Measurements from ENCODE around the gene MRTFB.

Gene MRTFB

DNA sequence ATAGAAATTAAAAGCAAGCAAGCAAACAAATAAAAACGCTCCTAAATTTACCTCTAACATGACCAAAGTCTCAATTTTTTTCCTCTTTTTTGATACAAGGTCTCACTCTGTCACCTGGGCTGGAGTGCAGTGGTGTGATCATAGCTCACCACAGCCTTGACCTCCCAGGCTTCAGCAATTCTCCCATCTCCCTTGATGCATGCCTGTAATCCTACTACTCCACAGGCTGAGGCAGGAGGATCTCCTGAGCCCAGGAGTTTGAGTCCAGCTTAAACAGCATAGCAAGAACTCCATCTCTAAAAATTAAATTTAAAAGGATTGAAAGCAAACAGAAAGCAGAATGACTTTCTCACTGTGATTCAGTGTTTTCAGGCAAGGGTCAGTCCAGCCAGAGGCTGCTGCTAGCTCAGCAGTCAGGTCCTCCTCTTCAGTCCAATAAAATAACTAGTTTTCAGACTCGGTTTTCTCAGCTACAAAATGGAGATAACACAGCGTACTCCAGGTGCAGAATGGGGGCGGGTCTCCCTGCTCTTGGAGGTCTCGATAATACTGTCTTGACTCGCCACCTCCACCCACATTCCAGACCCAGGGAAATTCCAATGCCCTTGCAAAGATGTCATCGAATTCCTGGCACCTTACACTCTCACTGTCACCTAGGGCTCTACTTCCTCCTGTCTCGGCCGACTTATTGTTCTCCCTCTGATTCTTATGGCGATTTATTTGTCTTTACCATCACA lies 20.7 kb upstream of the MRTFB start:
- H3K4me3 ChIP-seq (replicated peaks; ENCODE audit: low read depth, low read length) = no peak overlapping the region
- TF ChIP-seq, protein P1, sequence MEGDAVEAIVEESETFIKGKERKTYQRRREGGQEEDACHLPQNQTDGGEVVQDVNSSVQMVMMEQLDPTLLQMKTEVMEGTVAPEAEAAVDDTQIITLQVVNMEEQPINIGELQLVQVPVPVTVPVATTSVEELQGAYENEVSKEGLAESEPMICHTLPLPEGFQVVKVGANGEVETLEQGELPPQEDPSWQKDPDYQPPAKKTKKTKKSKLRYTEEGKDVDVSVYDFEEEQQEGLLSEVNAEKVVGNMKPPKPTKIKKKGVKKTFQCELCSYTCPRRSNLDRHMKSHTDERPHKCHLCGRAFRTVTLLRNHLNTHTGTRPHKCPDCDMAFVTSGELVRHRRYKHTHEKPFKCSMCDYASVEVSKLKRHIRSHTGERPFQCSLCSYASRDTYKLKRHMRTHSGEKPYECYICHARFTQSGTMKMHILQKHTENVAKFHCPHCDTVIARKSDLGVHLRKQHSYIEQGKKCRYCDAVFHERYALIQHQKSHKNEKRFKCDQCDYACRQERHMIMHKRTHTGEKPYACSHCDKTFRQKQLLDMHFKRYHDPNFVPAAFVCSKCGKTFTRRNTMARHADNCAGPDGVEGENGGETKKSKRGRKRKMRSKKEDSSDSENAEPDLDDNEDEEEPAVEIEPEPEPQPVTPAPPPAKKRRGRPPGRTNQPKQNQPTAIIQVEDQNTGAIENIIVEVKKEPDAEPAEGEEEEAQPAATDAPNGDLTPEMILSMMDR (IDR thresholded peaks at IDR 0.05; ENCODE audit: low read depth, low read length, missing control alignments) = no peak
- no peak for DNase-seq (ENCODE audit: extremely low read depth, low read depth)

DNA sequence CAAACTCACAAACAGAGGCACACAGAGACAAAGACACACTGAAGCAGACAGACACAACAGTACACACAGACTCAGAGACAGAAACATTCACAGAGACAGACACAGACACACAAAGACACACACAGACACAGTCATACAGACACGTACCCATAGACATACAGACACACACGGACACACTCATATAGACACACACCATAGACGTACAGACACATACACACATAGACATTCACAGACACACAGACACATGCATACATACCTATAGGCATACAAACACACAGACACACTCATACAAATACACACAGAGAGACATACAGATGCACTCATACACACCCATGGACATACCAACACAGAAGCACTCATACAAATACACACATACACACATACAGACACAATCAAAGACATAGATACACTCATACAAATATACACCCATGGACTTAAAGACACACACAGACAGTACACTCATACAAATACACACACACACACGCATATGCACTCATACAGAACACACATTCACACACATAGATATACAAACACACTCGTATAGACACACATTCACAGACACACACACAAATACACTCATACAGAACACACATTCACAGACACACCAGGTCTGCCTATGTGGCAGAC lies 19.9 kb upstream of the MRTFB start:
- H3K4me3 ChIP-seq (replicated peaks; ENCODE audit: low read depth, low read length) = no peak overlapping the region
- DNase-seq (ENCODE audit: extremely low read depth, low read depth) = no peak
- TF ChIP-seq, protein P1 (IDR thresholded peaks at IDR 0.05; ENCODE audit: low read depth, low read length, missing control alignments) = no peak

DNA sequence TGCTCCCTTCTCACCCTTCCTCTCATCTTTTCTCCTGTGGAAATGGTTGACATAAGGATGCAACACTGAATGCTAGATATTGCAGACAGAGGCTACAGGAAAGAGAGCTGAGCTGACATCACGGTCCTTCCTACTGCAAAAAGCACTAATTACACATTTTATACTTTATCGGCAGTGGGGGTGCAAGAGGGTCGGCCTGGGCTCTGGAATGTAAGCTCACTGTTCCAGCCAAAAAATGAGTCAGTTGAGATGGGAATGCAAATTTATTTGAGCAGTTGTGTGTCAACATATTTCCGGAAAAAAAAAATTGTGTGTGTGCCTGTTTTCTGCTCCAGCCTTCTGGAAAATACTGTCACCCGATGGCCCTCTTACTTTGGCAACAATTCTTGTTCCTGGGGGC lies 14.1 kb upstream of the MRTFB start:
- TF ChIP-seq, protein P1 (IDR thresholded peaks at IDR 0.05; ENCODE audit: low read depth, low read length, missing control alignments) = no peak
- no peak overlapping the region for H3K4me3 ChIP-seq (replicated peaks; ENCODE audit: low read depth, low read length)
- no peak for DNase-seq (ENCODE audit: extremely low read depth, low read depth)

DNA sequence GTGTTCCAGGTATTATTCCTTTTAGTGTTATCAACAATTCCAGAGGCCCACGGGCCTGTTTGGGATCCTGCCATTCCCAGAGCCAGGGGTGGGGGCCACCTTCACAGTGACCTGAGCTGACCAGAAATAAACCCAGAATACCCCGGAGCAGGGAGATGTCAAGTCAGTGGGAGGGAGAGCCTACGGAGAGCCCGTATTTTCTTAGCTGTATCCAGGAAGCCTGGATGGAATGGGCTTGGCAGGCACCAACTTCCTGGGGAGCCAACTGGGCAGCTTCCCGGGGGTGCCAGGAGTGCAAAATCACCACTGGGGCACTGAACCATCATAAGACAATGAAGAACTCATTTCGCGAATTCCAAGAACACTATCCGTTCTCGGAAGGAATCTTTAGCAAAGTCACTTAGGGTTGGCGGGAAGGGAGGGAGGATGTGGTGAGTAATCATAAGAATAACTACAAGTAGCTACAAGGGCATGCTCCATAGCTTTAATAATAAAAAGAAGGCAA lies 13.2 kb upstream of the MRTFB start:
- H3K4me3 ChIP-seq (replicated peaks; ENCODE audit: low read depth, low read length) = no peak overlapping the region
- TF ChIP-seq, protein P1 (IDR thresholded peaks at IDR 0.05; ENCODE audit: low read depth, low read length, missing control alignments) = no peak
- DNase-seq (ENCODE audit: extremely low read depth, low read depth) = no peak

- TF ChIP-seq, protein P1 (IDR thresholded peaks at IDR 0.05; ENCODE audit: low read depth, low read length, missing control alignments) = no peak
- H3K4me3 ChIP-seq (replicated peaks; ENCODE audit: low read depth, low read length) = no peak overlapping the region
- no peak for DNase-seq (ENCODE audit: extremely low read depth, low read depth)
Observed at GRCh38 chr16:14061732-14062259, 9.3 kb upstream of the MRTFB start.

DNA sequence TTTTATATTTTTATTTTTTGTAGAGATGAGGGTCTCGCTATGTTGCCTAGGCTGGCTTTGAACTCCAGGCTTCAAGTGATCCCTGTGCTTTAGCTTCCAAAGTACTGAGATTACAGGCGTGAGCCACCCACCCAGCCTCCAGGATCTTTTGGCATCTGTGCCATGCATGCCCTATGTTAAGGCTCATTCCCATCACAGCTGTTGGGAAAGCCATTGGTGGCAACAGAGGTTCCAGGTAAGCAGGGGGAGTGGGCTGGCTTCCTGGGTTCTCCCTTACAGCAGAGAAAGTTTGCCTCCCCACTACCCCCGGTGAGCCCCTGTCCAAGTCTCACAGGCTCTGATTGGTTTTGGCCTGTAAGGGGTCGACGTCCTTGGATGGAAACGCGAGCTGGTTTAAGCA lies 8.9 kb upstream of the MRTFB start:
- no peak overlapping the region for H3K4me3 ChIP-seq (replicated peaks; ENCODE audit: low read depth, low read length)
- TF ChIP-seq, protein P1 (IDR thresholded peaks at IDR 0.05; ENCODE audit: low read depth, low read length, missing control alignments) = no peak
- DNase-seq (ENCODE audit: extremely low read depth, low read depth) = no peak
